Peyer's patch (tissue), 4 donors: Measurements from ENCODE around the gene RASSF4.

ENCODE experiments used
- POLR2A ChIP-seq, 2 donors: fragments of 450-650 bp; IDR thresholded peaks; one replicate each; pipeline ENCODE4 v1.5.1; 2017; ENCODE audit warnings: antibody characterized with exemption in 2 of 2, mild to moderate bottlenecking in 2 of 2, moderate library complexity in 2 of 2
- TF ChIP-seq, protein P1 (sequence below), 6 experiments: fragments of 450-650 bp in 4 of 6; fragments of 200-600 bp in 2 of 6; sonication (generic) in 1 of 6; IDR thresholded peaks; one replicate each; pipeline ENCODE4 v1.5.1; 2017 to 2019; ENCODE audit warnings: antibody characterized with exemption in 6 of 6, mild to moderate bottlenecking in 3 of 6, moderate library complexity in 1 of 6

DNA sequence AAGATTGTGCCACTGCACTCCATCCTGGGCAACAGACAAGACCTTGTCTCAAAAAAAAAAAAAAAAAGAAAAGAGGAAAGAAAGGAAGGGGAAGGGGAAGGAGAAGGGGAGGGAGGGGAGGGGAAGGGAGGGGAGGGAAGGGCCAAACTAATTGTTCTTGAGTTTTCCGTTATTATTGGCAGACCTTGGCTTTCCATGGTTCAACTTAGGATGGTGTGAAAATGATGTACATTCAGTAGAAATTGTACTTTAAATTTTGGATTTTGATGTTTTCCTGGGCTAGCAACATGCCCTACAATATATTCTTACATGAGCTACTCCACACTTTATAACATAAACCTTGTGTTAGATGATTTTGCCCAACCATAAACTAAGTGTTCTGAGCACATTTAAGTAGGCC lies 49.7 kb upstream of the RASSF4 start:
- TF ChIP-seq, protein P1, sequence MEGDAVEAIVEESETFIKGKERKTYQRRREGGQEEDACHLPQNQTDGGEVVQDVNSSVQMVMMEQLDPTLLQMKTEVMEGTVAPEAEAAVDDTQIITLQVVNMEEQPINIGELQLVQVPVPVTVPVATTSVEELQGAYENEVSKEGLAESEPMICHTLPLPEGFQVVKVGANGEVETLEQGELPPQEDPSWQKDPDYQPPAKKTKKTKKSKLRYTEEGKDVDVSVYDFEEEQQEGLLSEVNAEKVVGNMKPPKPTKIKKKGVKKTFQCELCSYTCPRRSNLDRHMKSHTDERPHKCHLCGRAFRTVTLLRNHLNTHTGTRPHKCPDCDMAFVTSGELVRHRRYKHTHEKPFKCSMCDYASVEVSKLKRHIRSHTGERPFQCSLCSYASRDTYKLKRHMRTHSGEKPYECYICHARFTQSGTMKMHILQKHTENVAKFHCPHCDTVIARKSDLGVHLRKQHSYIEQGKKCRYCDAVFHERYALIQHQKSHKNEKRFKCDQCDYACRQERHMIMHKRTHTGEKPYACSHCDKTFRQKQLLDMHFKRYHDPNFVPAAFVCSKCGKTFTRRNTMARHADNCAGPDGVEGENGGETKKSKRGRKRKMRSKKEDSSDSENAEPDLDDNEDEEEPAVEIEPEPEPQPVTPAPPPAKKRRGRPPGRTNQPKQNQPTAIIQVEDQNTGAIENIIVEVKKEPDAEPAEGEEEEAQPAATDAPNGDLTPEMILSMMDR (IDR thresholded peaks at IDR 0.05) = no peak
- TF ChIP-seq POLR2A (IDR thresholded peaks at IDR 0.05) = no peak
